Fibroblast of lung (primary cell): Measurements from ENCODE around the gene CHMP6. TPM values are rescaled to one million over a fixed set of nuclear protein-coding genes. Genes with fewer than 3 reads are reported as not detected.

Experiments
- DNase-seq, 2 donors: peaks; one replicate each; pipeline versions ENCODE4 v3.0.0 to v3.0.0-alpha.2; 2010; ENCODE audit warnings: low read depth in 2 of 2
- H2AFZ ChIP-seq: 2 replicates; pipeline ENCODE4 v1.5.1; 2012; ENCODE audit warnings: low read length, control low read depth, inconsistent platforms
- H3K27ac ChIP-seq: 2 replicates; pipeline ENCODE4 v1.5.1; 2011; ENCODE audit warnings: low read length, control low read depth; ENCODE audit not compliant: insufficient read depth
- H3K27me3 ChIP-seq: 2 replicates; pipeline ENCODE4 v1.5.1; 2011; ENCODE audit warnings: mild to moderate bottlenecking, low read length; ENCODE audit not compliant: control insufficient read depth, insufficient read depth
- H3K36me3 ChIP-seq: 2 replicates; pipeline ENCODE4 v1.5.1; 2011; ENCODE audit warnings: low read length; ENCODE audit not compliant: control insufficient read depth, insufficient read depth
- H3K4me1 ChIP-seq: 2 replicates; pipeline ENCODE4 v1.5.1; 2011; ENCODE audit warnings: low read length; ENCODE audit not compliant: control insufficient read depth, insufficient read depth; ENCODE audit errors: extremely low read depth
- H3K4me2 ChIP-seq: 2 replicates; pipeline ENCODE4 v1.5.1; 2011; ENCODE audit warnings: low read length, control low read depth; ENCODE audit not compliant: insufficient read depth; ENCODE audit errors: extremely low read depth
- H3K4me3 ChIP-seq, 4 experiments: fragments of 200-600 bp in 1 of 4; sonication (generic) in 1 of 4; replicated peaks in 1 of 4; 2 replicates each; pipeline ENCODE4 v1.5.1; 2011 to 2016; ENCODE audit warnings: low read length in 4 of 4, low read depth in 3 of 4, mild to moderate bottlenecking in 3 of 4, control low read depth in 2 of 4, inconsistent platforms in 1 of 4, mixed read lengths in 1 of 4; ENCODE audit not compliant: insufficient read depth in 1 of 4; ENCODE audit errors: control extremely low read depth in 1 of 4
- H3K79me2 ChIP-seq: 2 replicates; pipeline ENCODE4 v1.5.1; 2012; ENCODE audit warnings: mild to moderate bottlenecking, low read length, inconsistent platforms; ENCODE audit not compliant: control insufficient read depth, insufficient read depth
- H3K9ac ChIP-seq: 2 replicates; pipeline ENCODE4 v1.5.1; 2011; ENCODE audit warnings: mild to moderate bottlenecking, low read length, control low read depth; ENCODE audit not compliant: insufficient read depth
- H3K9me3 ChIP-seq: 2 replicates; pipeline ENCODE4 v1.5.1; 2012; ENCODE audit warnings: low read depth, low read length; ENCODE audit not compliant: control insufficient read depth, insufficient read depth
- H4K20me1 ChIP-seq: 2 replicates; pipeline ENCODE4 v1.5.1; 2011; ENCODE audit warnings: low read length; ENCODE audit not compliant: control insufficient read depth, insufficient read depth; ENCODE audit errors: extremely low read depth
- EZH2 ChIP-seq: IDR thresholded peaks from 2 replicates; pipeline ENCODE4 v1.5.1; 2012; ENCODE audit warnings: low read length, control low read depth, mild to moderate bottlenecking; ENCODE audit errors: missing control alignments
- polyA plus RNA-seq, 2 donors: library from polyadenylated mRNA; depleted of rRNA in 1 of 2; stranded (reverse) in 1 of 2; unstranded in 1 of 2; fragments of >200 nt; gene quantifications; 2 replicates each; pipeline ENCODE4 v1.2.1, GENCODE V29; 2011 to 2012; ENCODE audit warnings: missing spikeins in 1 of 2
- total RNA-seq: library from RNA; depleted of rRNA; stranded (reverse); fragments of >200 nt; gene quantifications from 2 replicates; pipeline ENCODE4 v1.2.1, GENCODE V29; 2014
- TF ChIP-seq, protein P1 (sequence below), 2 donors: IDR thresholded peaks in 1 of 2; conservative IDR thresholded peaks in 1 of 2; 1 replicate in 1 of 2; 2 replicates in 1 of 2; pipeline ENCODE4 v1.5.1; 2011 to 2012; ENCODE audit warnings: low read length in 2 of 2, control low read depth in 1 of 2, inconsistent platforms in 1 of 2, low read depth in 1 of 2, mild to moderate bottlenecking in 1 of 2

Gene CHMP6
- total and polyA plus RNA-seq, 2 donors (not counting 1 experiment from before 2014, with no cell fraction given), result 11.2 to 30.1 TPM

GRCh38 chr17:81045590-81046095 is 54.0 kb downstream of the CHMP6 start:
- no peak for DNase-seq
- peaks cover 13% of the 10 kb centered on the region for H3K4me1 ChIP-seq
- peaks cover 11% of the 10 kb centered on the region for H3K79me2 ChIP-seq
- no peaks in the 10 kb centered on the region for H3K9me3 ChIP-seq
- no peak overlapping the region for H3K4me2 ChIP-seq
- no peak overlapping the region for H3K27ac ChIP-seq
- TF ChIP-seq EZH2, result no peak
- TF ChIP-seq, protein P1, sequence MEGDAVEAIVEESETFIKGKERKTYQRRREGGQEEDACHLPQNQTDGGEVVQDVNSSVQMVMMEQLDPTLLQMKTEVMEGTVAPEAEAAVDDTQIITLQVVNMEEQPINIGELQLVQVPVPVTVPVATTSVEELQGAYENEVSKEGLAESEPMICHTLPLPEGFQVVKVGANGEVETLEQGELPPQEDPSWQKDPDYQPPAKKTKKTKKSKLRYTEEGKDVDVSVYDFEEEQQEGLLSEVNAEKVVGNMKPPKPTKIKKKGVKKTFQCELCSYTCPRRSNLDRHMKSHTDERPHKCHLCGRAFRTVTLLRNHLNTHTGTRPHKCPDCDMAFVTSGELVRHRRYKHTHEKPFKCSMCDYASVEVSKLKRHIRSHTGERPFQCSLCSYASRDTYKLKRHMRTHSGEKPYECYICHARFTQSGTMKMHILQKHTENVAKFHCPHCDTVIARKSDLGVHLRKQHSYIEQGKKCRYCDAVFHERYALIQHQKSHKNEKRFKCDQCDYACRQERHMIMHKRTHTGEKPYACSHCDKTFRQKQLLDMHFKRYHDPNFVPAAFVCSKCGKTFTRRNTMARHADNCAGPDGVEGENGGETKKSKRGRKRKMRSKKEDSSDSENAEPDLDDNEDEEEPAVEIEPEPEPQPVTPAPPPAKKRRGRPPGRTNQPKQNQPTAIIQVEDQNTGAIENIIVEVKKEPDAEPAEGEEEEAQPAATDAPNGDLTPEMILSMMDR (conservative IDR thresholded peaks at IDR 0.05 in 1 of 2, IDR thresholded peaks at IDR 0.05 in 1 of 2; ENCODE audit: low read depth in 1 of 2, low read length in 2 of 2), result no peak
- no peaks in the 10 kb centered on the region for H3K27me3 ChIP-seq
- no peaks in the 10 kb centered on the region for H4K20me1 ChIP-seq
- no peak overlapping the region for H2AFZ ChIP-seq
- no peak overlapping the region for H3K9ac ChIP-seq
- H3K4me3 ChIP-seq, result no peak overlapping the region
- no peaks in the 10 kb centered on the region for H3K36me3 ChIP-seq

GRCh38 chr17:81046132-81046769 is 54.6 kb downstream of the CHMP6 start:
- no peak overlapping the region for H2AFZ ChIP-seq
- no peaks in the 10 kb centered on the region for H4K20me1 ChIP-seq
- no peak overlapping the region for H3K9ac ChIP-seq

DNA sequence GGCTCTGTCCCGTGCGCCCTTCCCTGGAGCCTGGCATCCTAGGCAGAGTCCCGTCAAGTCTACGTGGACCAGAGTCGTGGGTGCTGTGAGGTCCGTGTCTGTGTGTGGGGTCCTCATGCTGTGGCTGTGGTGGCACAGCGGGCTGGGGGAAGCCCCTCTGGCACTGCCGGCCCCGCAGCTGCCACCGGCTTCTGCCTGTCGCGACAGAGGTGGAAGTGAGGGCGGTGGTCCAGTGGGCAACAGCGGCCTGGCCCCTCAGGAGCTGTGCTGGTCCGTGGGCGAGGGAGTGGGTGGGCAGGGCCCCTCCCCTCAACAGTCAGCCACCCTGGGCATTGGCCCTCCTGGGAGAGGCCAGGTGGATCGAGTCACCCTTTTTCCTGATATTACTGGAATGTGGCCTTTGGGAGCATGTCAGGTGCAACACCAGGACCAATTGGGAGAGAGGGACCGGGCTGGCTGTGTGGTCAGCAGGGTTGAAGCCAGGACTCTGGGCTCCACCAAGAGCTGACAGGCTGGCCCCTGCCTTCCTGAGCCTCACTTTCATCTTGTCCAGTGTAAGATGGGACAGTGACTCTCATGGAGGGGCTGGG is 55.2 kb downstream of the CHMP6 start:
- TF ChIP-seq, protein P1 (conservative IDR thresholded peaks at IDR 0.05 in 1 of 2, IDR thresholded peaks at IDR 0.05 in 1 of 2; ENCODE audit: low read depth in 1 of 2, low read length in 2 of 2), result no peak
- TF ChIP-seq EZH2, result no peak

More at GRCh38 chr17:81046132-81046769, 54.6 kb downstream of the CHMP6 start:
- H3K27me3 ChIP-seq, result no peaks in the 10 kb centered on the region
- DNase-seq, result no peak
- H3K4me1 ChIP-seq, result peaks cover 13% of the 10 kb centered on the region
- TF ChIP-seq, protein P1 (conservative IDR thresholded peaks at IDR 0.05 in 1 of 2, IDR thresholded peaks at IDR 0.05 in 1 of 2; ENCODE audit: low read depth in 1 of 2, low read length in 2 of 2), result no peak
- no peak for TF ChIP-seq EZH2
- H3K27ac ChIP-seq, result no peak overlapping the region
- no peak overlapping the region for H3K4me2 ChIP-seq
- H3K36me3 ChIP-seq, result no peaks in the 10 kb centered on the region
- no peaks in the 10 kb centered on the region for H3K9me3 ChIP-seq
- H3K79me2 ChIP-seq, result peaks cover 6% of the 10 kb centered on the region
- H3K4me3 ChIP-seq, result no peak overlapping the region

More for the DNA sequence above, 55.2 kb downstream of the CHMP6 start:
- H3K79me2 ChIP-seq, result peaks cover 6% of the 10 kb centered on the region
- H3K27me3 ChIP-seq, result no peaks in the 10 kb centered on the region
- H3K9me3 ChIP-seq, result no peaks in the 10 kb centered on the region
- no peak overlapping the region for H2AFZ ChIP-seq
- H3K4me3 ChIP-seq, result no peak overlapping the region
- H3K36me3 ChIP-seq, result no peaks in the 10 kb centered on the region
- H3K4me1 ChIP-seq, result peaks cover 13% of the 10 kb centered on the region
- H3K27ac ChIP-seq, result no peak overlapping the region
- no peaks in the 10 kb centered on the region for H4K20me1 ChIP-seq
- DNase-seq, result no peak
- no peak overlapping the region for H3K9ac ChIP-seq
- no peak overlapping the region for H3K4me2 ChIP-seq
